Measurements from ENCODE around the gene OGFOD1.
"Not testable (repeated sequence)": the region's sequence is repeated elsewhere in the genome, so short reads cannot be mapped to it uniquely, and the experiment has no call there.

The OGFOD1 gene

GRCh38 chr16:56481468-56482122 is 30.2 kb downstream of the OGFOD1 start:
- DNase-seq = no peak

- no peak for DNase-seq
These were observed 31.4 kb downstream of the OGFOD1 start for GRCh38 chr16:56482683-56483236.

GRCh38 chr16:56483394-56483793 is 32.0 kb downstream of the OGFOD1 start:
- DNase-seq = no peak

GRCh38 chr16:56488035-56488434 is 36.7 kb downstream of the OGFOD1 start:
- no peak for DNase-seq

- DNase-seq = not testable (repeated sequence)
These were observed 37.5 kb downstream of the OGFOD1 start for GRCh38 chr16:56488868-56489267.

- DNase-seq = no peak
These were observed 40.4 kb downstream of the OGFOD1 start for GRCh38 chr16:56491657-56492261.

- DNase-seq = no peak
These were observed 41.8 kb downstream of the OGFOD1 start for GRCh38 chr16:56493126-56493525.

DNA sequence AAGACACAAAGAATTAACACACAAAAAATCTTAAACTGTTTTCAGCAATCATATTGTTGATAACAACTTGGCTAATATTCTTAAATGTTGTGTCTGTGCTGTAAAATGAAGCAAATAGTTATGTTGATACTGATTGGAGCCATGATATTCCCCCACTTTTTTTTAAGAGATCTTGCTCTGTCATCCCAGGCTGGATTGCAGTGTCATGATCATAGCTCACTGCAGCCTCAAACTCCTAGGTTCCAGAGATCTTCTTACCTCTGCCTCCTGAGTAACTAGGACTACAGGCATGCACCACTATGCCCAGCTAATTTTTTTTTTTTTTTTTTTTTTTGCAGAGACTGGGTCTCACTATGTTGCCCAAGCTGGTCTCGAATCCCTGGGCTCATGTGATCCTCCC is 42.5 kb downstream of the OGFOD1 start:
- DNase-seq = no peak

GRCh38 chr16:56505181-56505580 is 53.8 kb downstream of the OGFOD1 start:
- no peak for DNase-seq

DNA sequence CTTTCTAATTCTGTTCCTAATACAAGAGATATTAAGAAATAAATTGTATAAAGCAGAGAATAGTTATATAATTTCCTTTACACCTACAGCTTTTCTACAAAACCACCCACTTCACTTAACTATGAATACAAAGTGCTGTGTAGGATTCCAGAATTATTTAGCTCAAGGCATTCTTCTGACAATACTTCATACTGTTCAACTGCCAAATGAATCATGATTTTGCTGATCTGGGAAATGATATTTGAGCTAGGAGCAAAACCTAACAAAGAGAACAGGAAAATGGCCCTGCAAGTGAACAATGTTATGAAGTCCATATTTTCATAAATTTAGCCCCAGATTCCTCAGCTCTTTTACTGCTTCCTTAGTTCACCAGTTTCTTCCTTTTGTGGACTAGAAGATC is 55.6 kb downstream of the OGFOD1 start:
- DNase-seq = no peak

GRCh38 chr16:56510544-56510943 is 59.2 kb downstream of the OGFOD1 start:
- DNase-seq = no peak

DNA sequence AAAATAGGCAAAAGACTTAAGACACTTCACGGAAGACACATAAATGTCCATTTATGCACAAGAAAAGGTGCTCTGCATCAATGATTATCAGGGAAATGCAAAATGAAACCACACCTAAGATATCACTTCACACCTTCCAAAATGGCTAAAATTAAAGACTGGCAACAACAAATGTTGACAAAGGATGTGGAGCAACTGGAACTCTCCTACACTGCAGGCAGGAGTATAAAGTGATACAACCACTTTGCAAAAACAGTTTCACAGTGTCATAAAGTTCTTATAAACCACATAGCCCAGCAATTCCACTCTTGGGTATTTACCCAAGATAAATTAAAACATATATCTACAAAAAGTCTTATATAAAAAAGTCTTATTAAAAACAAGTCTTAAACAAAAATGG is 60.7 kb downstream of the OGFOD1 start:
- no peak for DNase-seq

GRCh38 chr16:56513091-56513490 is 61.7 kb downstream of the OGFOD1 start:
- DNase-seq = peak; percentile 52 to 55

DNA sequence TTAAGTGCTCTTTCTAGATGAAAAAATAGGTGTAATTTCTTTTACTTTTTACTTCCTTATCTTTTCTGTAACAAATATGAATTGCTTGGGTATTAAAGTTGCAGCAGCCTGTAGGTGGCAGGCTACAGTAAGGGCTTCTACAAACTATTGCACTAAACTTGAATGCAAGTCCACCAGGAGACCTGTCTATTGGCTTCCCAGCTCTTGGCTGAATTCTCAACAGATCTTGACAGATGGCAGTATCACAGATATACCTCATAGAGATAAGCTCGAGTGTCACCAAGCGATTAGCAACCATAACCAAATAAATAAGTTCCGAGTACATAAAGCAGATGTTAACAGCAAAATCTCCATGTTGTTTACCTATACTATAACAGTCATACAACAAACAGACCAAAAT is 62.6 kb downstream of the OGFOD1 start:
- DNase-seq = peak; percentile 51 to 60

GRCh38 chr16:56514845-56515244 is 63.5 kb downstream of the OGFOD1 start:
- peak in 1 of 2 donors; percentile 22 for DNase-seq

DNA sequence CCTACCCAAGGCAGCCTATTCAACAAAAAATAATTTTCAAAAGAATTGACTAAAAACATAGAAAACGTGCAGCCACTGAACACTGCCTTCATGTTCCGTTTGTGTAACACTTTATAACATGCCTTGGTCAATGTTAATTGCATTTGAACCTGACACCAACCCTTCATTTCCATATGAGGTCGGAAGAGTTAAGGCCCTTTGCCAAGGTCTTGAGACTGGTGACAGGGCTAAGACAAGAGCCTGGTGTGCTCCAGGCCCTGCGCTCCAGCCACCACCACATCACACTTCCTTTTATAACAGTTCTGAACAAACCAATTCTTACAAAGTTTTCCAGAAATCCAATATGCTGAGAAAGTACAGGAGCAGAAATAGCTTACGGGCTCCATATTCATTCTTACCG is 64.3 kb downstream of the OGFOD1 start:
- no peak for DNase-seq

DNA sequence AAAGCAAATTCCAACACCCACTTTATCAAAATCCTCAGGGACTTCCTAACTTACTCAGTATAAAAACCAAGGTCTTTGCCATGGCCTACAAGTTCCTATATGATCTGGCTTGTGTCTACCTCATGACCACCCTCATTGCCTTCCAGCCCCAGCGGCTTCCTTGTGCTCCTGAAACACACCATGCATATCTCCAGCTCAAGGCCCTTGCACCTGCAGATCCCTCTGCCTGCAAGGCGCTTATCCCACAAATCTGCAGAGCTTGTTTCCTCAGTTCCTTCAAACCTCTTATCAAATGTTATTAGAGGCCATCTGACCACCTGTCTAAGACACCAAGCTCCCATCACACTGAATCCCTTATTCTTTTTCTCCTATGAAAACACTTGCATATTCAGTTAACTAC is 65.9 kb downstream of the OGFOD1 start:
- no peak for DNase-seq

DNA sequence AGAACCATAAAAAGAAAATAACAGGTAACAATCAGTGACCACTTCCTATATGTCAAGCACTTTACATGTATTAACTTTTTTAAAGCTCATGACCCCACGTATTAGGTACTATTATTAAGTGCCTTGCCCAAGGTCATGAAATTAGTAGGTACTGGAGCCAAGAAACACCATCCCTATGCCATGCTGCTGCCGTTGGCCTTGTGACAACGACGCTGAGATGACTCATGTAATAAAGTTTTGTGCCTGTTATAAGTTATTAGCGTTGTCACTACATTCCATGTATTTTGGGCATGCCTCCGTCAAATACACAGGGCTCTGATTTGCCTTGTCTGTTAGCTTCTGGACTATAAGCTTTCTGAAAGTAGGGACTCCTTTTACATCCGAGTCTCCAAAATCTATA is 67.1 kb downstream of the OGFOD1 start:
- DNase-seq = no peak

GRCh38 chr16:56519459-56520250 is 68.3 kb downstream of the OGFOD1 start, which contains the start of gene BBS2:
BBS2 (minus strand) TSS chr16:56520024; CDS start chr16:56519862, 162 bp downstream.
- DNase-seq = peak; percentile 83 to 91

DNA sequence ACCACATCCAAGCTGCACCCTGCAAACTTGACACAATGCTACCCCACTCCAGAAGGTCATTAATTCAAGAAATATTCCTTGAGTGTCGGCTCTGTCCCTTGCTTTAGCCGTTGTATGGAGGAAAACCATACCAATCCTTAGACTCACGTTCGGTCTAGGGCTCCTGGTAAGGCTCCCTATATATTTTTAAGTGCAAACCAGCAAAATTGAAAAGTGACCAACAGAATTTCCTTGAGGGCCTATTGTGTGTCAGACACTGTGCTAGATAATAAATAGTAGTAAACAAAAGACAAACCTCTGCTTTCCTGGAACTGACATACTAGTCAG is 68.9 kb downstream of the OGFOD1 start:
- DNase-seq = no peak

GRCh38 chr16:56525236-56525635 is 73.9 kb downstream of the OGFOD1 start:
- no peak for DNase-seq
